Measurements from ENCODE around the gene CYSTM1. TPM values are rescaled to one million over a fixed set of nuclear protein-coding genes. Genes with fewer than 3 reads are reported as not detected.
A peak's percentile ranks its signal among the peaks of the same experiment; 100 is the strongest.

The CYSTM1 gene
- total and polyA plus RNA-seq, 5 donors from 2014 or later = 7.1 to 26.4 (median 13.0) TPM

GRCh38 chr5:140234377-140234989 lies 59.5 kb downstream of the CYSTM1 start:
- no peaks in the 10 kb centered on the region for H3K9me3 ChIP-seq (ENCODE audit: control insufficient read depth in 2 of 2, low read length in 2 of 2)
- Mint-ChIP-seq H3K27me3 (no peaks in the 10 kb centered on the region), H3K27ac (peak overlapping the region in 1 of 3 donors; percentile 48), H3K36me3 (peaks cover 3% of the 10 kb centered on the region), H3K4me1 (no peaks in the 10 kb centered on the region), H3K9me3 (peaks cover 0 to 2% (median 0%) of the 10 kb centered on the region in 7 donors), H3K4me3 (no peak overlapping the region)
- ATAC-seq (ENCODE audit: low read depth in 2 of 2) (no peak), DNase-seq (no peak)
- H3K4me3 ChIP-seq (ENCODE audit: low read depth, low read length) = no peak overlapping the region
- no peaks in the 10 kb centered on the region for H3K27me3 ChIP-seq (ENCODE audit: control insufficient read depth, insufficient read depth, low read length)
- no peak overlapping the region for H3K27ac ChIP-seq (ENCODE audit: insufficient read depth, low read length, poor library complexity, severe bottlenecking)
- no peaks in the 10 kb centered on the region for H3K4me1 ChIP-seq (ENCODE audit: control insufficient read depth, insufficient read depth, low read length, poor library complexity, severe bottlenecking)
- H3K36me3 ChIP-seq (ENCODE audit: control insufficient read depth, insufficient read depth, low read length) = no peaks in the 10 kb centered on the region

GRCh38 chr5:140235791-140236551 lies 61.0 kb downstream of the CYSTM1 start:
- ATAC-seq (ENCODE audit: low read depth in 2 of 2) = no peak
- no peaks in the 10 kb centered on the region for H3K9me3 ChIP-seq (ENCODE audit: control insufficient read depth in 2 of 2, low read length in 2 of 2)
- no peak overlapping the region for H3K27ac ChIP-seq (ENCODE audit: insufficient read depth, low read length, poor library complexity, severe bottlenecking)
- H3K9me3 Mint-ChIP-seq = peaks cover 0 to 2% (median 0%) of the 10 kb centered on the region in 7 donors
- H3K4me1 Mint-ChIP-seq = no peaks in the 10 kb centered on the region
- no peak overlapping the region for H3K4me3 ChIP-seq (ENCODE audit: low read depth, low read length)
- H3K36me3 ChIP-seq (ENCODE audit: control insufficient read depth, insufficient read depth, low read length) = no peaks in the 10 kb centered on the region
- H3K4me3 Mint-ChIP-seq = no peak overlapping the region
- H3K27me3 ChIP-seq (ENCODE audit: control insufficient read depth, insufficient read depth, low read length) = no peaks in the 10 kb centered on the region
- no peaks in the 10 kb centered on the region for H3K4me1 ChIP-seq (ENCODE audit: control insufficient read depth, insufficient read depth, low read length, poor library complexity, severe bottlenecking)
- H3K27me3 Mint-ChIP-seq = no peaks in the 10 kb centered on the region
- H3K27ac Mint-ChIP-seq = peak overlapping the region in 1 of 3 donors; percentile 33
- DNase-seq = no peak
- peaks cover 3% of the 10 kb centered on the region for H3K36me3 Mint-ChIP-seq

- H3K4me3 ChIP-seq (ENCODE audit: low read depth, low read length) = no peak overlapping the region
- no peaks in the 10 kb centered on the region for H3K4me1 ChIP-seq (ENCODE audit: control insufficient read depth, insufficient read depth, low read length, poor library complexity, severe bottlenecking)
- H3K9me3 ChIP-seq (ENCODE audit: control insufficient read depth in 2 of 2, low read length in 2 of 2) = no peaks in the 10 kb centered on the region
- Mint-ChIP-seq H3K4me1 (no peaks in the 10 kb centered on the region), H3K27me3 (no peaks in the 10 kb centered on the region), H3K9me3 (peaks cover 0 to 2% (median 0%) of the 10 kb centered on the region in 7 donors), H3K4me3 (no peak overlapping the region), H3K27ac (no peak overlapping the region), H3K36me3 (peaks cover 3% of the 10 kb centered on the region)
- no peaks in the 10 kb centered on the region for H3K27me3 ChIP-seq (ENCODE audit: control insufficient read depth, insufficient read depth, low read length)
- DNase-seq (no peak), ATAC-seq (ENCODE audit: low read depth in 2 of 2) (no peak)
- H3K36me3 ChIP-seq (ENCODE audit: control insufficient read depth, insufficient read depth, low read length) = no peaks in the 10 kb centered on the region
- H3K27ac ChIP-seq (ENCODE audit: insufficient read depth, low read length, poor library complexity, severe bottlenecking) = no peak overlapping the region
These were observed 62.1 kb downstream of the CYSTM1 start for GRCh38 chr5:140236891-140237598.

- Mint-ChIP-seq H3K9me3 (peaks cover 0 to 2% (median 0%) of the 10 kb centered on the region in 7 donors), H3K27ac (no peak overlapping the region), H3K4me3 (no peak overlapping the region), H3K36me3 (peaks cover 3% of the 10 kb centered on the region), H3K27me3 (no peaks in the 10 kb centered on the region), H3K4me1 (no peaks in the 10 kb centered on the region)
- DNase-seq = no peak
- Histone ChIP-seq H3K36me3 (ENCODE audit: control insufficient read depth, insufficient read depth, low read length) (no peaks in the 10 kb centered on the region), H3K9me3 (ENCODE audit: control insufficient read depth in 2 of 2, low read length in 2 of 2) (no peaks in the 10 kb centered on the region), H3K4me3 (ENCODE audit: low read depth, low read length) (no peak overlapping the region), H3K4me1 (ENCODE audit: control insufficient read depth, insufficient read depth, low read length, poor library complexity, severe bottlenecking) (no peaks in the 10 kb centered on the region), H3K27me3 (ENCODE audit: control insufficient read depth, insufficient read depth, low read length) (no peaks in the 10 kb centered on the region), H3K27ac (ENCODE audit: insufficient read depth, low read length, poor library complexity, severe bottlenecking) (no peak overlapping the region)
- no peak for ATAC-seq (ENCODE audit: low read depth in 2 of 2)
These were observed 63.8 kb downstream of the CYSTM1 start for GRCh38 chr5:140238756-140239155.

- peaks cover 4% of the 10 kb centered on the region for H3K36me3 Mint-ChIP-seq
- H3K27ac Mint-ChIP-seq = no peak overlapping the region
- H3K9me3 Mint-ChIP-seq = peaks cover 0 to 2% (median 0%) of the 10 kb centered on the region in 7 donors
- DNase-seq = no peak
- H3K27ac ChIP-seq (ENCODE audit: insufficient read depth, low read length, poor library complexity, severe bottlenecking) = no peak overlapping the region
- no peaks in the 10 kb centered on the region for H3K36me3 ChIP-seq (ENCODE audit: control insufficient read depth, insufficient read depth, low read length)
- H3K4me1 Mint-ChIP-seq = peaks cover 0 to 2% (median 0%) of the 10 kb centered on the region in 4 donors
- no peaks in the 10 kb centered on the region for H3K27me3 ChIP-seq (ENCODE audit: control insufficient read depth, insufficient read depth, low read length)
- no peaks in the 10 kb centered on the region for H3K9me3 ChIP-seq (ENCODE audit: control insufficient read depth in 2 of 2, low read length in 2 of 2)
- no peaks in the 10 kb centered on the region for H3K27me3 Mint-ChIP-seq
- no peak overlapping the region for H3K4me3 ChIP-seq (ENCODE audit: low read depth, low read length)
- no peaks in the 10 kb centered on the region for H3K4me1 ChIP-seq (ENCODE audit: control insufficient read depth, insufficient read depth, low read length, poor library complexity, severe bottlenecking)
- no peak for ATAC-seq (ENCODE audit: low read depth in 2 of 2)
- no peak overlapping the region for H3K4me3 Mint-ChIP-seq
These were observed 64.5 kb downstream of the CYSTM1 start for GRCh38 chr5:140239461-140239860.

GRCh38 chr5:140239939-140240700 lies 65.1 kb downstream of the CYSTM1 start:
- Mint-ChIP-seq H3K36me3 (peaks cover 11% of the 10 kb centered on the region), H3K27me3 (no peaks in the 10 kb centered on the region), H3K4me1 (peaks cover 0 to 8% (median under 1%) of the 10 kb centered on the region in 4 donors), H3K9me3 (peaks cover 0 to 2% (median 0%) of the 10 kb centered on the region in 7 donors), H3K27ac (no peak overlapping the region), H3K4me3 (no peak overlapping the region)
- ATAC-seq (ENCODE audit: low read depth in 2 of 2) = peak; percentile 55 to 60
- DNase-seq = peak; percentile 10 to 78 (median 34)
- Histone ChIP-seq H3K36me3 (ENCODE audit: control insufficient read depth, insufficient read depth, low read length) (peaks cover 4% of the 10 kb centered on the region), H3K4me1 (ENCODE audit: control insufficient read depth, insufficient read depth, low read length, poor library complexity, severe bottlenecking) (no peaks in the 10 kb centered on the region), H3K9me3 (ENCODE audit: control insufficient read depth in 2 of 2, low read length in 2 of 2) (no peaks in the 10 kb centered on the region), H3K4me3 (ENCODE audit: low read depth, low read length) (no peak overlapping the region), H3K27ac (ENCODE audit: insufficient read depth, low read length, poor library complexity, severe bottlenecking) (no peak overlapping the region), H3K27me3 (ENCODE audit: control insufficient read depth, insufficient read depth, low read length) (no peaks in the 10 kb centered on the region)

GRCh38 chr5:140240987-140241706 lies 66.2 kb downstream of the CYSTM1 start:
- no peaks in the 10 kb centered on the region for H3K27me3 ChIP-seq (ENCODE audit: control insufficient read depth, insufficient read depth, low read length)
- no peaks in the 10 kb centered on the region for H3K9me3 ChIP-seq (ENCODE audit: control insufficient read depth in 2 of 2, low read length in 2 of 2)
- no peak for DNase-seq
- no peak overlapping the region for H3K27ac Mint-ChIP-seq
- no peaks in the 10 kb centered on the region for H3K4me1 ChIP-seq (ENCODE audit: control insufficient read depth, insufficient read depth, low read length, poor library complexity, severe bottlenecking)
- H3K36me3 ChIP-seq (ENCODE audit: control insufficient read depth, insufficient read depth, low read length) = peaks cover 10% of the 10 kb centered on the region
- H3K27ac ChIP-seq (ENCODE audit: insufficient read depth, low read length, poor library complexity, severe bottlenecking) = no peak overlapping the region
- no peaks in the 10 kb centered on the region for H3K9me3 Mint-ChIP-seq
- H3K36me3 Mint-ChIP-seq = peaks cover 12% of the 10 kb centered on the region
- no peaks in the 10 kb centered on the region for H3K27me3 Mint-ChIP-seq
- no peak overlapping the region for H3K4me3 ChIP-seq (ENCODE audit: low read depth, low read length)
- ATAC-seq (ENCODE audit: low read depth in 2 of 2) = no peak
- no peak overlapping the region for H3K4me3 Mint-ChIP-seq
- H3K4me1 Mint-ChIP-seq = peaks cover 0 to 14% (median 4%) of the 10 kb centered on the region in 4 donors

All from CD4-positive, CD25-positive, alpha-beta regulatory T cell (primary cell).